Ecto neural progenitor cell (in vitro differentiated cells): ENCODE data around the gene RFWD3.
"Not testable (repeated sequence)": the region's sequence is repeated elsewhere in the genome, so short reads cannot be mapped to it uniquely, and the experiment has no call there.

ENCODE experiments used
- DNase-seq: peaks from one replicate; pipeline ENCODE4 v3.0.0-alpha.2; 2018; ENCODE audit warnings: low spot score

RFWD3 gene

GRCh38 chr16:74666425-74667254 is at the start of gene RFWD3:
Gene RFWD3 (minus strand): TSS chr16:74666877. CDS start chr16:74661449, 5,428 bp downstream.
- DNase-seq: peak; percentile 96

- no peak for DNase-seq
Observed at GRCh38 chr16:74716355-74716754, 49.7 kb upstream of the RFWD3 start.

- DNase-seq: no peak
Observed at GRCh38 chr16:74713876-74714275, 47.2 kb upstream of the RFWD3 start.

GRCh38 chr16:74713325-74713724 is 46.6 kb upstream of the RFWD3 start:
- no peak for DNase-seq

- DNase-seq: no peak
Observed at GRCh38 chr16:74711938-74712337, 45.3 kb upstream of the RFWD3 start.

- DNase-seq: no peak
Observed at GRCh38 chr16:74710401-74710800, 43.7 kb upstream of the RFWD3 start.

GRCh38 chr16:74709441-74709877 is 42.8 kb upstream of the RFWD3 start:
- DNase-seq: peak; percentile 85

GRCh38 chr16:74700438-74701225 is 34.0 kb upstream of the RFWD3 start, which contains the start of gene MLKL:
Gene MLKL (minus strand): TSS chr16:74700862. CDS start chr16:74695757, 5,105 bp downstream.
- no peak for DNase-seq

GRCh38 chr16:74700116-74700437 is 33.4 kb upstream of the RFWD3 start:
- DNase-seq: no peak

GRCh38 chr16:74699666-74700065 is 33.0 kb upstream of the RFWD3 start:
- no peak for DNase-seq

GRCh38 chr16:74698222-74698621 is 31.5 kb upstream of the RFWD3 start:
- DNase-seq: no peak

- DNase-seq: peak; percentile 83
Observed at GRCh38 chr16:74695450-74696422, 29.1 kb upstream of the RFWD3 start.

- no peak for DNase-seq
Observed at GRCh38 chr16:74691093-74691855, 24.6 kb upstream of the RFWD3 start.

- no peak for DNase-seq
Observed at GRCh38 chr16:74682556-74682955, 15.9 kb upstream of the RFWD3 start.

GRCh38 chr16:74680681-74681080 is 14.0 kb upstream of the RFWD3 start:
- DNase-seq: no peak

- DNase-seq: no peak
Observed at GRCh38 chr16:74679983-74680382, 13.3 kb upstream of the RFWD3 start.

GRCh38 chr16:74677868-74678267 is 11.2 kb upstream of the RFWD3 start:
- DNase-seq: no peak

- DNase-seq: no peak
Observed at GRCh38 chr16:74673876-74674275, 7.2 kb upstream of the RFWD3 start.

GRCh38 chr16:74668877-74669276 is 2.2 kb upstream of the RFWD3 start:
- not testable (repeated sequence) for DNase-seq

- DNase-seq: peak; percentile 68
Observed at GRCh38 chr16:74667255-74667700, 601 bp upstream of the RFWD3 start.

GRCh38 chr16:74666010-74666421 is 661 bp downstream of the RFWD3 start:
- DNase-seq: no peak
